HEK293 (cell line): ENCODE data around the gene ARMH4.
"Not testable (repeated sequence)": the region's sequence is repeated elsewhere in the genome, so short reads cannot be mapped to it uniquely, and the experiment has no call there.

ENCODE experiments used
- CTCF ChIA-PET: fragments of 350-600 bp; formaldehyde crosslinking; extraction: SDS; loops from one replicate; lab custom pipeline; 2021; ENCODE audit warnings: antibody characterized with exemption; lab: Yijun Ruan, JAX
- POLR2A ChIA-PET: fragments of 300-600 bp; formaldehyde crosslinking; extraction: SDS; loops from one replicate; lab custom pipeline; 2020; ENCODE audit warnings: antibody characterized with exemption, inconsistent platforms; lab: Yijun Ruan, JAX
- H3K27ac ChIP-seq: fragments of 200-500 bp; sonication (Bioruptor generic); 2 replicates; pipeline ENCODE4 v1.5.1; 2014; ENCODE audit warnings: low read depth, low read length, control low read depth, inconsistent platforms; ENCODE audit errors: extremely low read depth
- H3K36me3 ChIP-seq, 2 experiments: fragments of 200-500 bp in 1 of 2; sonication (Bioruptor generic) in 1 of 2; 1 replicate in 1 of 2; 2 replicates in 1 of 2; pipeline ENCODE4 v1.5.1; 2014 to 2017; ENCODE audit warnings: inconsistent platforms in 2 of 2, low read length in 2 of 2; ENCODE audit not compliant: control insufficient read depth in 2 of 2, insufficient read depth in 1 of 2
- H3K4me1 ChIP-seq: fragments of 200-500 bp; sonication (Bioruptor generic); 2 replicates; pipeline ENCODE4 v1.5.1; 2014; ENCODE audit warnings: mild to moderate bottlenecking, low read length, inconsistent platforms; ENCODE audit not compliant: control insufficient read depth, insufficient read depth
- H3K4me3 ChIP-seq: 2 replicates; pipeline ENCODE4 v1.5.1; 2011; ENCODE audit warnings: low read depth, mild to moderate bottlenecking, control low read depth, low read length, moderate library complexity
- H3K9me3 ChIP-seq: fragments of 200-500 bp; sonication (Bioruptor generic); 2 replicates; pipeline ENCODE4 v1.5.1; 2014; ENCODE audit warnings: low read depth, low read length, inconsistent platforms; ENCODE audit not compliant: control insufficient read depth, insufficient read depth
- GLI2 ChIP-seq: fragments of 450-650 bp; formaldehyde crosslinking; IDR thresholded peaks from 2 replicates; pipeline ENCODE4; 2017; ENCODE audit warnings: missing biosample characterization, missing genetic modification characterization, low read depth, borderline replicate concordance
- HOXA7 ChIP-seq: sonication (generic); formaldehyde crosslinking; IDR thresholded peaks from 2 replicates; pipeline ENCODE4 v1.8.1; 2022; ENCODE audit warnings: missing genetic modification reagents, borderline replicate concordance
- PRDM1 ChIP-seq: fragments of 450-650 bp; formaldehyde crosslinking; IDR thresholded peaks from 2 replicates; pipeline ENCODE4; 2016; ENCODE audit warnings: missing biosample characterization, missing genetic modification characterization
- WT1 ChIP-seq: fragments of 450-650 bp; formaldehyde crosslinking; IDR thresholded peaks from 2 replicates; pipeline ENCODE4 v1.5.1; 2016; ENCODE audit warnings: missing biosample characterization, missing genetic modification characterization
- ZBTB6 ChIP-seq: fragments of 450-650 bp; formaldehyde crosslinking; IDR thresholded peaks from 2 replicates; pipeline ENCODE4 v1.5.1; 2017; ENCODE audit warnings: missing biosample characterization, missing genetic modification characterization
- ZFHX2 ChIP-seq: fragments of 450-650 bp; formaldehyde crosslinking; conservative IDR thresholded peaks from 2 replicates; pipeline ENCODE4 v1.5.1; 2016; ENCODE audit warnings: missing biosample characterization, missing genetic modification characterization
- ZNF114 ChIP-seq: fragments of 450-650 bp; formaldehyde crosslinking; IDR thresholded peaks from 2 replicates; pipeline ENCODE4 v1.5.0; 2017; ENCODE audit warnings: missing biosample characterization, missing genetic modification characterization
- ZNF214 ChIP-seq: fragments of 450-650 bp; formaldehyde crosslinking; IDR thresholded peaks from 2 replicates; pipeline ENCODE4 v1.5.1; 2017; ENCODE audit warnings: missing biosample characterization, mild to moderate bottlenecking, missing genetic modification characterization, borderline replicate concordance
- ZNF23 ChIP-seq: fragments of 450-650 bp; formaldehyde crosslinking; IDR thresholded peaks from 2 replicates; pipeline ENCODE4 v1.5.1; 2016; ENCODE audit warnings: missing biosample characterization, missing genetic modification characterization, borderline replicate concordance
- ZNF555 ChIP-seq: fragments of 450-650 bp; formaldehyde crosslinking; conservative IDR thresholded peaks from 2 replicates; pipeline ENCODE4 v1.5.1; 2017; ENCODE audit warnings: missing biosample characterization, mild to moderate bottlenecking, missing genetic modification characterization, inconsistent platforms
- ZNF585B ChIP-seq: fragments of 450-650 bp; formaldehyde crosslinking; IDR thresholded peaks from 2 replicates; pipeline ENCODE4 v1.5.1; 2016; ENCODE audit warnings: missing biosample characterization, missing genetic modification characterization
- ZNF624 ChIP-seq: fragments of 450-650 bp; formaldehyde crosslinking; IDR thresholded peaks from 2 replicates; pipeline ENCODE4 v1.5.1; 2017; ENCODE audit warnings: missing biosample characterization, missing genetic modification characterization
- ZNF658 ChIP-seq: fragments of 450-650 bp; formaldehyde crosslinking; IDR thresholded peaks from 2 replicates; pipeline ENCODE4; 2016; ENCODE audit warnings: missing biosample characterization, missing genetic modification characterization
- ZNF776 ChIP-seq: fragments of 450-650 bp; formaldehyde crosslinking; IDR thresholded peaks from 2 replicates; pipeline ENCODE4 v1.5.0; 2017; ENCODE audit warnings: missing biosample characterization, missing genetic modification characterization, borderline replicate concordance
- ZSCAN18 ChIP-seq: fragments of 450-650 bp; formaldehyde crosslinking; IDR thresholded peaks from 2 replicates; pipeline ENCODE4 v1.5.1; 2016; ENCODE audit warnings: missing biosample characterization, missing genetic modification characterization
- TF ChIP-seq, protein P1 (sequence below): fragments of 450-650 bp; formaldehyde crosslinking; conservative IDR thresholded peaks from 2 replicates; pipeline ENCODE4 v1.5.1; 2016; ENCODE audit warnings: low read depth, missing biosample characterization, missing genetic modification characterization
- TF ChIP-seq, protein P2 (sequence below): fragments of 450-650 bp; formaldehyde crosslinking; IDR thresholded peaks from 2 replicates; pipeline ENCODE4 v1.5.1; 2016; ENCODE audit warnings: missing biosample characterization, missing genetic modification characterization

Gene ARMH4

DNA sequence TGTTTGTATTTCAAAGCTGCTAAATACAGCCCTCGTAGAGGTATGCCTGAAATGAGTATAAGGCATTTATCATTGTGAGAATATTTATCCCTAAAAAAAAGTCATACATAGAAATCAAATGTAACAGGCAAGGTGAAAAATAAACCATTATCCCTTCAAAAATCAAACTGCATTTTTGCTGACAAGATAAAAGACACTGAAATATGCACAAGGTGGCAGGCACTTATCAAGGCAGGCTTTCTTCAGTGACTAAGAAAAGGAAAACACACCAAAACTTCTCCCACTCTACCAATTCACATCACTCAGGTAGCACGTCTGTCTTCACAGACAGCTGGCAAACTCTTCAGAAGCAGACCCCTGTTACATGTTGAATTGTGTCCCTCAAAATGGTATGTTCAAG, 23.6 kb downstream of the ARMH4 start:
- ChIA-PET POLR2A (no interaction called here), CTCF (interaction anchor here (1.8 kb wide), 1 partner anchor 20 kb away, joined by 6 read pairs; no protein-coding TSS in a partner anchor)
- Histone ChIP-seq H3K27ac (no peak overlapping the region), H3K4me1 (no peaks in the 10 kb centered on the region), H3K36me3 (no peaks in the 10 kb centered on the region), H3K4me3 (no peak overlapping the region), H3K9me3 (no peaks in the 10 kb centered on the region)
- no peak for TF ChIP-seq GLI2 (tag by site-specific recombination)
- TF ChIP-seq ZNF585B (tag by site-specific recombination), result no peak
- no peak for TF ChIP-seq WT1 (tag by site-specific recombination)
- TF ChIP-seq, protein P1, sequence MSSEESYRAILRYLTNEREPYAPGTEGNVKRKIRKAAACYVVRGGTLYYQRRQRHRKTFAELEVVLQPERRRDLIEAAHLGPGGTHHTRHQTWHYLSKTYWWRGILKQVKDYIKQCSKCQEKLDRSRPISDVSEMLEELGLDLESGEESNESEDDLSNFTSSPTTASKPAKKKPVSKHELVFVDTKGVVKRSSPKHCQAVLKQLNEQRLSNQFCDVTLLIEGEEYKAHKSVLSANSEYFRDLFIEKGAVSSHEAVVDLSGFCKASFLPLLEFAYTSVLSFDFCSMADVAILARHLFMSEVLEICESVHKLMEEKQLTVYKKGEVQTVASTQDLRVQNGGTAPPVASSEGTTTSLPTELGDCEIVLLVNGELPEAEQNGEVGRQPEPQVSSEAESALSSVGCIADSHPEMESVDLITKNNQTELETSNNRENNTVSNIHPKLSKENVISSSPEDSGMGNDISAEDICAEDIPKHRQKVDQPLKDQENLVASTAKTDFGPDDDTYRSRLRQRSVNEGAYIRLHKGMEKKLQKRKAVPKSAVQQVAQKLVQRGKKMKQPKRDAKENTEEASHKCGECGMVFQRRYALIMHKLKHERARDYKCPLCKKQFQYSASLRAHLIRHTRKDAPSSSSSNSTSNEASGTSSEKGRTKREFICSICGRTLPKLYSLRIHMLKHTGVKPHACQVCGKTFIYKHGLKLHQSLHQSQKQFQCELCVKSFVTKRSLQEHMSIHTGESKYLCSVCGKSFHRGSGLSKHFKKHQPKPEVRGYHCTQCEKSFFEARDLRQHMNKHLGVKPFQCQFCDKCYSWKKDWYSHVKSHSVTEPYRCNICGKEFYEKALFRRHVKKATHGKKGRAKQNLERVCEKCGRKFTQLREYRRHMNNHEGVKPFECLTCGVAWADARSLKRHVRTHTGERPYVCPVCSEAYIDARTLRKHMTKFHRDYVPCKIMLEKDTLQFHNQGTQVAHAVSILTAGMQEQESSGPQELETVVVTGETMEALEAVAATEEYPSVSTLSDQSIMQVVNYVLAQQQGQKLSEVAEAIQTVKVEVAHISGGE (tag by site-specific recombination), result no peak
- TF ChIP-seq ZNF776 (tag by site-specific recombination), result no peak
- no peak for TF ChIP-seq ZNF23 (tag by site-specific recombination)
- no peak for TF ChIP-seq ZNF624 (tag by site-specific recombination)

- CTCF ChIA-PET, H3K27ac ChIP-seq, H3K9me3 ChIP-seq, H3K36me3 ChIP-seq, H3K4me3 ChIP-seq, H3K4me1 ChIP-seq: not testable (repeated sequence)
- POLR2A ChIA-PET, result interaction anchor here (0.6 kb wide), 1 partner anchor 324 kb away, joined by 7 read pairs; no protein-coding TSS in a partner anchor
Observed at GRCh38 chr14:58122546-58122945, 29.5 kb downstream of the ARMH4 start.

DNA sequence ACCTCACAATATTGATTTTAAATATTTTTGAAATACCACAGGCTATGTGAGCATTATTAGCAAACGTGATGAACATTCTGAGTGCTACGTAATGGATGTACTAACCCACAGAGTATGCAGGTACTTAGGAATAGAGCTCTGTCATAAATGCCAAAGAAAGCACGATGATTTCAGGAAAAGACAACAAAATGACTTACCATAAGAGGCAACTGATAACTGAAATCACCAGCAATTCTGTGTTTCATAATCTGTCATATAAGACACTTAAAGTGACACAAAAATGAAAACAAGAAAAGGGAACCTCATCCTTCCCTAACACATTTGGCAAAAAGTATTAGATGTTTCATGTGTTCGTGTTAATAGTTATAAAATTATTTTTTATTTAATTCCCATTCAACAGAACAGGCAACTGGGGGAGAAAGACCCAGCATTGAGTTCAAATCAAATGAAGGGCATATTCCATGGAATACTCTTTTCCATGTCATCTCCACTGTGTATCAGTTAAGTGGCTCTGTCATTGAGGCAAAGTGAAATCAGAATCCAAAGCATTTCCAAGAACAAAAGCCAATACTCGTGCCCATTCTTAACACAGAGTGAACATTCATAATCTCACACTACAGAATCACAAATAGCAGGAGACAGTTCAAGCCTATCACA, 30.4 kb downstream of the ARMH4 start:
- ChIA-PET POLR2A (interaction anchor here (0.6 kb wide), 1 partner anchor 323 kb away, joined by 7 read pairs; no protein-coding TSS in a partner anchor), CTCF (interaction anchor here (1.1 kb wide), 1 partner anchor 14 kb away, joined by 3 read pairs; no protein-coding TSS in a partner anchor)
- Histone ChIP-seq H3K4me1 (no peaks in the 10 kb centered on the region; the same call in 1 of the 2 replicates), H3K4me3 (no peak overlapping the region), H3K27ac (no peak overlapping the region), H3K9me3 (no peaks in the 10 kb centered on the region), H3K36me3 (no peaks in the 10 kb centered on the region)
- TF ChIP-seq ZNF555 (tag by site-specific recombination), result no peak
- no peak for TF ChIP-seq ZNF658 (tag by site-specific recombination)
- TF ChIP-seq ZBTB6 (tag by site-specific recombination), result no peak
- TF ChIP-seq ZNF214 (tag by site-specific recombination), result no peak
- no peak for TF ChIP-seq ZNF114
- no peak for TF ChIP-seq ZSCAN18 (tag by site-specific recombination)
- TF ChIP-seq ZFHX2 (tag by site-specific recombination), result no peak
- TF ChIP-seq HOXA7 (CRISPR knock-in tag), result no peak
- TF ChIP-seq, protein P2, sequence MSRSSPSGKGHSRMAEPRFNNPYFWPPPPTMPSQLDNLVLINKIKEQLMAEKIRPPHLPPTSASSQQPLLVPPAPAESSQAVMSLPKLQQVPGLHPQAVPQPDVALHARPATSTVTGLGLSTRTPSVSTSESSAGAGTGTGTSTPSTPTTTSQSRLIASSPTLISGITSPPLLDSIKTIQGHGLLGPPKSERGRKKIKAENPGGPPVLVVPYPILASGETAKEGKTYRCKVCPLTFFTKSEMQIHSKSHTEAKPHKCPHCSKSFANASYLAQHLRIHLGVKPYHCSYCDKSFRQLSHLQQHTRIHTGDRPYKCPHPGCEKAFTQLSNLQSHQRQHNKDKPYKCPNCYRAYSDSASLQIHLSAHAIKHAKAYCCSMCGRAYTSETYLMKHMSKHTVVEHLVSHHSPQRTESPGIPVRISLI (tag by site-specific recombination), result no peak
- TF ChIP-seq PRDM1 (tag by site-specific recombination), result no peak
